HEK293 (cell line): ENCODE measurements around the gene GMEB2.

Source experiments
- CTCF ChIA-PET: fragments of 350-600 bp; formaldehyde crosslinking; extraction: SDS; loops from one replicate; lab custom pipeline; 2021; ENCODE audit warnings: antibody characterized with exemption; lab: Yijun Ruan, JAX
- POLR2A ChIA-PET: fragments of 300-600 bp; formaldehyde crosslinking; extraction: SDS; loops from one replicate; lab custom pipeline; 2020; ENCODE audit warnings: antibody characterized with exemption, inconsistent platforms; lab: Yijun Ruan, JAX
- H3K27ac ChIP-seq: fragments of 200-500 bp; sonication (Bioruptor generic); 2 replicates; pipeline ENCODE4 v1.5.1; 2014; ENCODE audit warnings: low read depth, low read length, control low read depth, inconsistent platforms; ENCODE audit errors: extremely low read depth
- H3K36me3 ChIP-seq, 2 experiments: fragments of 200-500 bp in 1 of 2; sonication (Bioruptor generic) in 1 of 2; 1 replicate in 1 of 2; 2 replicates in 1 of 2; pipeline ENCODE4 v1.5.1; 2014 to 2017; ENCODE audit warnings: inconsistent platforms in 2 of 2, low read length in 2 of 2; ENCODE audit not compliant: control insufficient read depth in 2 of 2, insufficient read depth in 1 of 2
- H3K4me1 ChIP-seq: fragments of 200-500 bp; sonication (Bioruptor generic); 2 replicates; pipeline ENCODE4 v1.5.1; 2014; ENCODE audit warnings: mild to moderate bottlenecking, low read length, inconsistent platforms; ENCODE audit not compliant: control insufficient read depth, insufficient read depth
- H3K4me3 ChIP-seq: 2 replicates; pipeline ENCODE4 v1.5.1; 2011; ENCODE audit warnings: low read depth, mild to moderate bottlenecking, control low read depth, low read length, moderate library complexity
- H3K9me3 ChIP-seq: fragments of 200-500 bp; sonication (Bioruptor generic); 2 replicates; pipeline ENCODE4 v1.5.1; 2014; ENCODE audit warnings: low read depth, low read length, inconsistent platforms; ENCODE audit not compliant: control insufficient read depth, insufficient read depth
- BCL11B ChIP-seq: fragments of 450-650 bp; formaldehyde crosslinking; IDR thresholded peaks from 2 replicates; pipeline ENCODE4 v1.5.1; 2016; ENCODE audit warnings: low read depth, missing biosample characterization, missing genetic modification characterization
- HOXC10 ChIP-seq: sonication (generic); formaldehyde crosslinking; IDR thresholded peaks from 2 replicates; pipeline ENCODE4 v1.8.1; 2023; ENCODE audit warnings: mild to moderate bottlenecking, missing genetic modification reagents
- KLF16 ChIP-seq: fragments of 450-650 bp; formaldehyde crosslinking; IDR thresholded peaks from 2 replicates; pipeline ENCODE4 v1.5.1; 2017; ENCODE audit warnings: missing biosample characterization, missing genetic modification characterization
- KLF9 ChIP-seq: fragments of 450-650 bp; formaldehyde crosslinking; IDR thresholded peaks from 2 replicates; pipeline ENCODE4 v1.5.1; 2016; ENCODE audit warnings: missing biosample characterization, missing genetic modification characterization, low read depth
- REPIN1 ChIP-seq: fragments of 450-650 bp; formaldehyde crosslinking; IDR thresholded peaks from 2 replicates; pipeline ENCODE4 v1.5.1; 2017; ENCODE audit warnings: missing biosample characterization, missing genetic modification characterization, low read depth
- TRIM28 ChIP-seq: IDR thresholded peaks from 2 replicates; pipeline ENCODE4 v1.6.1; 2011; ENCODE audit warnings: low read length, control low read depth, borderline replicate concordance
- ZBTB10 ChIP-seq: fragments of 450-650 bp; formaldehyde crosslinking; IDR thresholded peaks from 2 replicates; pipeline ENCODE4 v1.5.1; 2016; ENCODE audit warnings: missing biosample characterization, missing genetic modification characterization
- ZFHX2 ChIP-seq: fragments of 450-650 bp; formaldehyde crosslinking; conservative IDR thresholded peaks from 2 replicates; pipeline ENCODE4 v1.5.1; 2016; ENCODE audit warnings: missing biosample characterization, missing genetic modification characterization
- ZNF114 ChIP-seq: fragments of 450-650 bp; formaldehyde crosslinking; IDR thresholded peaks from 2 replicates; pipeline ENCODE4 v1.5.0; 2017; ENCODE audit warnings: missing biosample characterization, missing genetic modification characterization
- ZNF18 ChIP-seq: fragments of 450-650 bp; formaldehyde crosslinking; IDR thresholded peaks from 2 replicates; pipeline ENCODE4 v1.5.1; 2016; ENCODE audit warnings: missing biosample characterization, missing genetic modification characterization
- ZNF211 ChIP-seq: fragments of 450-650 bp; formaldehyde crosslinking; IDR thresholded peaks from 2 replicates; pipeline ENCODE4 v1.5.1; 2016; ENCODE audit warnings: low read depth, missing biosample characterization, missing genetic modification characterization
- ZNF404 ChIP-seq: fragments of 450-650 bp; formaldehyde crosslinking; IDR thresholded peaks from 2 replicates; pipeline ENCODE4 v1.5.1; 2017; ENCODE audit warnings: missing biosample characterization, missing genetic modification characterization
- ZNF416 ChIP-seq: fragments of 450-650 bp; formaldehyde crosslinking; IDR thresholded peaks from 2 replicates; pipeline ENCODE4 v1.5.1; 2016; ENCODE audit warnings: missing biosample characterization, missing genetic modification characterization
- ZNF433 ChIP-seq: fragments of 450-650 bp; formaldehyde crosslinking; IDR thresholded peaks from 2 replicates; pipeline ENCODE4 v1.5.1; 2016; ENCODE audit warnings: missing biosample characterization, missing genetic modification characterization, low read depth
- ZNF48 ChIP-seq: fragments of 450-650 bp; formaldehyde crosslinking; IDR thresholded peaks from 2 replicates; pipeline ENCODE4 v1.5.1; 2016; ENCODE audit warnings: missing biosample characterization, missing genetic modification characterization
- ZNF561 ChIP-seq: fragments of 450-650 bp; IDR thresholded peaks from 2 replicates; pipeline ENCODE4 v1.5.1; 2018; ENCODE audit warnings: missing biosample characterization, missing genetic modification characterization, borderline replicate concordance
- ZNF610 ChIP-seq: fragments of 450-650 bp; formaldehyde crosslinking; IDR thresholded peaks from 2 replicates; pipeline ENCODE4 v1.5.1; 2016; ENCODE audit warnings: missing biosample characterization, missing genetic modification characterization, borderline replicate concordance
- ZNF707 ChIP-seq: fragments of 450-650 bp; formaldehyde crosslinking; IDR thresholded peaks from 2 replicates; pipeline ENCODE4 v1.5.1; 2016; ENCODE audit warnings: missing biosample characterization, missing genetic modification characterization
- ZNF747 ChIP-seq: fragments of 450-650 bp; formaldehyde crosslinking; IDR thresholded peaks from 2 replicates; pipeline ENCODE4 v1.5.1; 2016; ENCODE audit warnings: missing biosample characterization, missing genetic modification characterization

GMEB2 gene

GRCh38 chr20:63564036-63564810 lies 62.7 kb downstream of the GMEB2 start (continued):
- TF ChIP-seq ZNF18 (tag by site-specific recombination) (no peak), ZBTB10 (tag by site-specific recombination) (no peak), ZNF404 (no peak), ZNF48 (tag by site-specific recombination) (no peak), REPIN1 (tag by site-specific recombination) (no peak), ZNF561 (tag by site-specific recombination) (no peak), KLF16 (tag by site-specific recombination) (no peak), ZNF610 (tag by site-specific recombination) (no peak), ZNF433 (tag by site-specific recombination) (no peak), KLF9 (no peak)

GRCh38 chr20:63563225-63563935 lies 63.5 kb downstream of the GMEB2 start:
- Histone ChIP-seq H3K27ac (no peak overlapping the region), H3K36me3 (peaks cover 0 to 41% of the 10 kb centered on the region in 2 experiments; a peak in 1 of 3 replicates), H3K4me3 (no peak overlapping the region), H3K4me1 (no peaks in the 10 kb centered on the region), H3K9me3 (no peaks in the 10 kb centered on the region)
- POLR2A ChIA-PET, result no interaction called here
- CTCF ChIA-PET, result interaction anchor here (0.7 kb wide), 1 partner anchor 8 kb away, joined by 3 read pairs; no protein-coding TSS in a partner anchor
- no peak for TF ChIP-seq ZNF416 (tag by site-specific recombination)
- TF ChIP-seq ZNF707 (tag by site-specific recombination), result no peak
- no peak for TF ChIP-seq HOXC10
- TF ChIP-seq ZNF114 (tag by site-specific recombination), result no peak
- no peak for TF ChIP-seq ZNF747 (tag by site-specific recombination)
- no peak for TF ChIP-seq ZNF211
- TF ChIP-seq TRIM28, result no peak
- TF ChIP-seq ZFHX2 (tag by site-specific recombination), result no peak
- TF ChIP-seq BCL11B (tag by site-specific recombination), result no peak
- no peak for TF ChIP-seq REPIN1 (tag by site-specific recombination)
